CD4-positive, alpha-beta T cell treated with Interferon alpha-2 for 1 hour (primary cell): ENCODE data around the gene PTPRN2.

Source experiments
- DNase-seq, 2 donors: peaks; one replicate each; pipeline ENCODE4 v3.0.0-alpha.2; 2020 to 2022

PTPRN2 gene

DNA sequence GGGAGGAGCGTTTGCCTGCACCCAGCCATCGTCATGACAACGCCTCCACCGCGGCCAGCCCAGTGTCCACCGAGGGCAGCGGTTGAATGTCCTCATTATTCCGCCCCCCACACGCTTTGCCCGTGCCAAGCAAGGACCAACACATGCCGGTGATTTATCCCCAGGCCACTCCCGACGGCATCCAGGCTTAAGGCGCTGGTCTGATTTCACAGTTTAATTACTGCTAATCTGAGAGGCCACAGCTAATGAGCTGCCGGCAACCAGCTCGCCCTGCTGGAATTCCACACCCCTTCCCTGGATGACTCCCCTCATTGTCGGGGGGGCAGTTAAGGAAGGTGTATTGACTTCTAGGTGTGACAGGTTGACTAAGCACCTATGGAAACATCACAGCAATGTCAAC, 818.5 kb downstream of the PTPRN2 start:
- DNase-seq = no peak

DNA sequence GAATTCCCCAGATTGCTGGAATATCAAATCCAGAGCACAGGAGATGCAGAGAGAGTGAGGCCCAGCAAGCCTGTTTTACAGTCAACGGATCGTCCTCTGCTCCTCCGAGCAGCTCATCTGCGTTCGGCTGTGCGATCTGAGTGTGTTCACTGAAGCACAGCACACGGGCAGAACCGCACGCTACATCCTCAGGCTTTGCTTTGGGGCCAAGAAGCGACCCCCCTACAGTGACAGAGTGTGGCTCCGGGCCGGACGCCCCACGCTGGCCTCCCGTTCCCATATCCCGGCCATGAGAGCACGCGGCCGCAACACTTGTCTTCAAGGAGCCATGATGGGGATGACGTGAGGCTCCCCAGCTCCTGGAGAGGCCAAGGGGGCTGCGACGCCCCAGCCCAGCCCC, 819.4 kb downstream of the PTPRN2 start:
- no peak for DNase-seq

DNA sequence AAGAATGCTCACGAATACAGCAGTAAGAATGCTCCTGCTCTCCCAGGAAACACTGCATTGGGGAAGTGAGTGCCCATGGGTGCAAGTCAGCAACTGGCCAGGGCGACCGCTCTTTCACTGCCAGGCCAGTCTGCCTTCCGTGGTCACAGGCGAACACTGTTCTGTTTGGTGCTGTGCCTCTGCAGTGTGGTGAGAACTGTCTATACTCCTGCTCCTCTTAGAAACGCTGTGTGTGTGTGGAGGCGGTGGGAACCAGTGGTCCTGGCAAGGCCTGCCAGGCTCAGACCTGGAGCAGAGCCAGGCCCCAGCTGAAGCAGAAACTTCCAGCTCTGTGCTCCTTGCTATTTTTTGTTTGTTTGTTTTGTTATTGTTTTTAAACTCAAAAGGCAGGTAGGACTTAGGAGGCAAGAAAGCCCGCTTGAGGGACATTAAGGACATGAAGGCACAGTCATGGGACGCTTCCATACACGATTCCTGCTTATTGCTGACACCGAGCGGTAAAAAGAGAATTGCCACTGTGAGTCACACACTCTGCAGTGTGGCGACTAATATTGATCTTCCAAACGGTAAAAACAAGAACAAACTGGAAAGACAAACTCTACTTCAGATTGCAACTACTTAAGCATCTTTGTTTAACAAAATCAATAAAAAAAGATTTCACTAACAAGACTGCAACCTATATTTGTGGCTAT, 820.0 kb downstream of the PTPRN2 start:
- no peak for DNase-seq

DNA sequence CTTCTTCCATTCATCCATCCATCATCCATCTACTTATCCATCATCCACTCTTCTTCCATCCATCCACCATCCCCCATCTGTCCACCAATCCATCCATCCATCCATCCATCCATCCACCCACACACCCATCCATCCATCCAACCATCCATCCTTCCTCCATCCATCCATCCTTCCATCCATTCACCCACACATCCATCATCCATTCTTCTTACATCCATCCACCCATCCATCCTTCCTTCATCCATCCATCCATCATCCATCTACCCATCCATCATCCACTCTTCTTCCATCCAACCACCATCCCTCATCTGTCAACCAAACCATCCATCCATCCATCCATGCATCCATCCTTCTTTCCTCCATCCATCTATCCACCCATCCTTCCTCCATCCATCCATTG, 821.5 kb downstream of the PTPRN2 start:
- no peak for DNase-seq

DNA sequence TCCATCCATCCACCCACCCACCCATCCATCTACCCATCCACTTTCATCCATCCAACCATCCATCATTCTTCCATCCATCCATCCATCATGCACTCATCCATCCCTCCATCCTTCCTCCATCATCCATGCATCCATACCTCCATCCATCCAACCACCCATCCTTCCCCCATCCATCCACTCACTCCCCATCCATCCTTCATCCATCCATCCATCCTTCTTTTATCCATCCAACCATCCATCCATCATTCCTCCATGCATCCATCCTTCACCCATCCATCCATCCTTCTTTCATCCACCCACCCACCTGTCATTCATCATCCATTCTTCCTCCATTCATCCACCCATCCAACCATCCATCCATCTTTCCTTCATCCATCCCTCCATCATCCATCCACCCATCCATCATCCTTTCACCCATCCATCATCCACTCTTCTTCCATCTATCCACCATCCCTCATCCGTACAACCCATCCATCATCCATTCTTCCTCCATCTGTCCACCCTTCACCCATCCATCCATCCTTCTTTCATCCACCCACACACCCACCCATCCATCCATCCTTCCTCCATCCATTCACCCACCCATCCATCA, 822.6 kb downstream of the PTPRN2 start:
- DNase-seq = no peak

DNA sequence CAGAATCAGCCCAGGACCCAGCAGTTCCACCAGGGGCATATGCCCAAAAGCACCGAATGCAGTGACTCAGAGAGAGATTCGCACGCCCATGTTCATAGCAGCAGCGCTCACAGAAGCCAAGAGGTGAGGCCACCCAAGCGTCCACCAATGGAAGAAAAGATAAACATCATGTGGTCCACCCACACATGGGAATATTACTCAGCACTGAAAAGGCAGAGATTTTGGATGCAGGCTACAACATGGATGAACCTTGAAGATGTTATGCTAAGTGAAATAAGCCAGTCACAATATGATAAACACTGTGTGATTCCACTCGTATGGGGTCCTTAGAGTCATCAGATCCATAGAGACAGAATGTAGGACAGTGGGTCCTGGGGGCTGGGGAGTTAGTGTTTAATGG, 823.4 kb downstream of the PTPRN2 start:
- no peak for DNase-seq

DNA sequence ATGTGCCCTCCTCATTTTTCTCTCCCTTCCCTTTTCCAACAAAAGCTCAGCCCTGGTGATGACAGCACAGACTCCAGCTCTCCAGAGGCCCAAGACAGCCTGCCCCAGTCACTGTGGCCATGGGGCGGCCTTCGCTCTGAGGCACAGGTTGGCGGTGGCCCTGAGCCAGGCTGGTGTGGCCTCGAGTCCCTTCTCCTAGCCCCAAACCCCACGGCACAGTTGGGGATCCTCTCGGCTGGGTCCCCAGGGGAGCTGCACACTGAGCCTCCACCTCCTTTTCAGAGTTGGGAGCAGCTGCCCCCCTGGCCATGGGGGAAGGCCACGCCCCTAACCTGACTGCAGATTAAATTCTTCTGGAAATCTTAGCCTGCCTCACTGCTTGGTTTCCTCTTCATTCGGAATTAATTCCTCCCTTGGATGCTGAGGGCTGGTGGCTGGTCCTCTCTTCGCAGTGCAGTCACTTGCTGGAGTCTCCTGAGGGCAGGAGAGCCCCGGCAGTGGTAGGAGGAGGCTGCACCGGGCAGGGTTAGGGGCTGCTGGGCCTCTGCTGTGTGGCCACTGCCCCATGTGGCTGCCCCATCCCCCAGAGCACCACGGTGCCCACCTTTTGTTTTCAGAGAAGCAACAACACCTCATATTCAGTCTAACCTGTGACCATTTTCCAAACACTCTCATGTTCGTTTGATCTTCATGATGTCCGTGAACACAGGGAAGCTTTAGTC, 824.2 kb downstream of the PTPRN2 start:
- DNase-seq = no peak

DNA sequence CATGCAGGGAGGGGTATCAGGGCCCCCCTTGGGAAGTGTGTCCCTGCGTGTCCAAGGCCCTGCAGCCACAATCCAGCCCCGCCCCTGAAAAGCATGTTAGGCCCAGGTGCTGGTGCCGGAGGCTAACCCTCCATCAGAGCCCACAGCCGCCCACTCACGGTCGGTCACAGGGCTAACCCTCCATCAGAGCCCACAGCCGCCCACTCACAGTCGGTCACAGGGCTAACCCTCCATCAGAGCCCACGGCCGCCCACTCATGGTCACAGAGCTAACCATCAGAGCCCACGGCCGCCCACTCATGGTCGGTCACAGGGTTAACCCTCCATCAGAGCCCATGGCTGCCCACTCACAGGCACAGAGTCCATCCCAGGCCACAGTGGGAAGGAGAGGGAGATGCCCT, 824.8 kb downstream of the PTPRN2 start:
- no peak for DNase-seq

DNA sequence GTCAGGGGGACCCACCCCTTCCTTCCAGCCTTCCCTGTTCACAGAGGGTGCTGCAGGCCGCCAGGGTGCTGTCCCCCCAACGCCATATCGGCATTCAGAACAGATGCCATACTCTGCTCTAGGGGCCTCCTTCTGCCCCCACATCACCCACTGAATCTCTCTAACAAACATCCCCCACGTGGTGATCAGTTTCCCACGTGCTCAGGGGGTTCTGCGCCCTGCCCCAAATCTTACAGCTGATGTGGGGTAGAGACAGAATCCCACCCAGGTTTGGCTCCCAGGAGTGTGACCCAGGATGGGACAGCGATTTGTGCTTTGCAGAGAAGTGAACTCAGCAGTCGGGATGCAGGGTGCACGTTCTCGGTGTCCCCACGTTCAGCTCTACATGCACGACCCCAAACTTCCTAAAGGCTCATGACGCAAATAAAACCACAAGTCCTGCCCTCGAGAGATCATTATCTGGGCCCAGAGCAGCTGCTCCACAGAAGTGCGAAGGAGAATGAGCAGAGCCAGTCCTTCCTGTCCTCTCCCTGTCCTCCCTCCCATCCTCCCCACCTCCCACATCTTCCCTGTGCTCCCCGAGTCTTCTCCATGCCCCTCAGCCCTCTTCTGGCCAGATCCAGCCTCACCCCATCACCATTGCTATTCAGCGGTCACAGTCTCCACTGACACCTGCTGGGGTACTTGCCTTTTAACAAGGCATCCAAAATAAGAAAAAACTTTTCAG, 827.5 kb downstream of the PTPRN2 start:
- DNase-seq = peak in 1 of 2 donors; percentile 9

DNA sequence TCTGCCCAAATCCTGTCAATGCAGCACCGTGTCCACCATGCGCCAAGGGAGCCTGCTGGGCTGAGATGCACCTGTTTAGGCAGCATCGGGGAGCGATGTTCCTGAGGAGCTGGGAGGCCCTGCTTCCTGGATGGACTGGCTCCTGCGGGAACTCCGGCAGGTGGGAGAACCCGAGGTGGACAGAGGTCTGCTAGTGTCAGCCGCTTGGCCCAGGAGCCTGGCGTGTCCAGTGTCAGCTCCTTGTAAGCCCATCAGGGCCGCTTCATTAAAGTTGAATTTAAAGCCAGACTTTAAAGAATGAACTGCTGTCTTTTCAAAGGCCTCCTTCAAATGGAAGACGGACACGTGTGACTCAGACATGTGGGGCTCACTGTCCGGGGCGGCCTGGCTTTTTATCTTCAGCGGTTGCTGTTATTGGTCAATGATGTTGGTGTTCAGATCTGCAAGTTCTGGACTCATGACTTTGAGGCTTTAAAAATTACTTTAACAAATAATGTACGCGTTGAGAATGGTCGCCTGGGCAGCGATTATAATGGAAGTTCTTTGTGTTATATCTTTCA, 828.3 kb downstream of the PTPRN2 start:
- DNase-seq = no peak

DNA sequence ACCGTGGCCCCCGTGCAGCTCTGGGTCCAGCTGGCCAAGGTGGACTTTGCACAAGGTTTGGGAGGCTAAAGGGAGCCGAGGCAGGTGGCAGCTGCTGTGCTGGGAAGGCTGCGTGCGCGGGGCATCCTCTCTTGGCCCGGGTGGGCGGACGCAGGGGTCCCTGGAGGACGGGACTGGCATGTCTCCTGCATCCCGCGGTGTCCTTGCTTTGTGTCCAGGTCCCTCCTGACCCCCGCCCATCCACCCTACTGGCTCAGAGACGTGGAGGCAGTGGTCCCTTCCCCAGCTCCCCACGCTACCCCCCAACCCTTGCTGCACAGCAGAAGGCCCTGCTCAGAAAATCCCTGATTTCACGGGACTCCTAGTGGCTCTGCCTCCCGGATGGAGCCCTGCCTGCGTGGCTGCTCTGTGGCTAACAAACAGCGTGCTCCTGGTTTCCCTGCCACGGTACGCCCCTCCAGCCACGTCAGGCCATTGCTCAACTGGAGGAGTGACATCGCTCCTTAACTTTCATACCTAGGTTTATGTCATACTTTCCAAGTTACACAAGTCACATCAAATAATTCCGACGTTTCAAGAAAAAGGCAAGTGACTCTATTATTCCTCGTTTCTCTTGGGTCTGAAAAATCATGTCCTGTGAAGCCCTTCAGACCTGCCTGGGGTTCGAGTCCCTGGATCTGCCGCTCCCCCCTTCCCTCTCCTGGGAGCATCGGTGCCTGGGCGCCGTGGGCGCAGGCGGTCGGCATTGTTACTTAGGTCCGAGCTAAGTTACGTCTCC, 829.0 kb downstream of the PTPRN2 start:
- no peak for DNase-seq

DNA sequence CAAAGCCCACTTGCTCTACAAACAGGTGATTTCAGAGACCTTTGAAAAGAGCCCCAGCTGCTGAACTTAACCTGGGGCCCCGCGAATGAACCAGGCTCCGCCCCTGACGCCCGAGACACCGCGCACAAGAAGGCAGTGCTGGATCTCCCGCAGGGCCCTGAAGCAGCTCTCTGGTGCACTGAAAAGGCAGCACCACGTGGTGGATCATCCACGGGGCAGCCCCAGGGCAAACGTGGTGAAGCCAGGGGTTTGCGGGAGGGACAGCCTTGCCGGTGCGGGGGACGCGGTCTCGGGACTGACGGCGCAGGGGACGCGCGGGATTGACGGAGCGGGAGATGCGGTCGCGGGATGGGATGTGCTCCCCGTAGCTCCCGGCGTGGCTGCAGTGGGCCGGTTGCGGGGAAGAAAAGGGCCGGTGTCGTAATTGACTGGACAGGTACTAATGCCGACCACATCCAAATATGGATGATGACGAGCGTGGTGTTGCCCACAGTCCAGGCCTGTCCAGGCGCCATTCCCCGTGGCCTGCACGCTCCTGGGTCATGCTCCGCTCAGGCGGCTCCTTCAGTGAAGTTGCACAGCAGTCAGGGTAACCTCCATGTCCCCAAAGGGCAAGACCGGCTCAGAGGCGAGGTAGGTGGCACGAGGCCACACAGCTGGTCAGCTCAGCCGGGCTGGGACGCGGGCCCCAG, 829.7 kb downstream of the PTPRN2 start:
- DNase-seq = no peak

DNA sequence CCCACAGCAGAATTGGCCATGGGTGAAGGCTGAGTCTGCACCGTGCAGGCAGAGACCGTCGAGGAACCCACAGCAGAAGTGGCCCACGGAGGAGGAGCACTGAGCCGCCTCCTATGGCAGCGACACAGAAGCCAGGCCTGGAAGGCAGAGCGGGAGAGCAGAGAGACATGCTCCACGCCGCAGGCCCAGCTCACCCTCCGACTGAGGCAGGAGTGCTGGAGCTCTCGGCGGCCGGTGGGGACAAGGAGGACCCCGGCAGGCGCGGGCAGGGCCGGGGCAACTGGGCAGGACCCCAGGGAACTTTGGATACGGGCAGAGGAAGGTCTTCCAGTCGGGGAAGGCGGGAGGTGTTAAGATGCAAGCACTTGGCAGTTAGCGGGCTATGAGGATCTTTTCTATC, 830.4 kb downstream of the PTPRN2 start:
- DNase-seq = no peak

DNA sequence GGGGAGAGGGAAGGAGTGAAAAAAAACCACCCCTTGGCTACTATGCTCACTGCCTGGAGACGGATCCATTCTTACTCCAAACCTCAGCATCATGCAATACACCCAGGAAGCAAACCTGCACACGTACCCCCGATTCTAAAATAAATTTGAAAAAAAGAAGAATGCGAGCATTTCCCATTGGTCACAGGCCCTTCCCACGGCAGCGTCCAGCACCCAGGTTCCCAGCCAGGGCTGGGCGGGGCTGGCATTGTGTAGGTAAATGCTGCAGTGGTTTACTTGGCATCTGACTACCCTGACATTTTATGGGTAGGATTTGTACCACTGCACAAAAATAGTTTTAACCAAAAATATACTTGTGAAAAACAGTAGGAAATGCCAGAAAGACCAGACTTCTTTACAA, 831.9 kb downstream of the PTPRN2 start:
- no peak for DNase-seq

DNA sequence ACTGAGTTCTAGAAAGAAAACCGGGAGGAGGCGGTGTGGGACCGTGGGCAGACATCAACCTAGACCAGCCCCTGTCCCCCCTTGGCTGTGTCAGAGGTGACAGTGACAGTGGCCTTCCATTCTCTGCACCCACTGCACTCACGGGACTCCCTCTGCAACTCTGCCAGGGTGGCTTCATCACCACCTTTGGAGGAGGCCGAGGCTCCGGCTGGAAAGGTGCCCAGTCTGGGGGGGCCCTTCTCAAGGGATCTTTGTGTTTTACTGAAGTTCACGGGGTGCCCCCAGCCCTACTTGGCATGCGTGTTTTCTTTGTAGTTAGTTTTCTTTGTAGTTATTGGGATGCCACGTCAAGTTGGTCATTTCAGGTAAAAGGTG, 833.2 kb downstream of the PTPRN2 start:
- DNase-seq = no peak

DNA sequence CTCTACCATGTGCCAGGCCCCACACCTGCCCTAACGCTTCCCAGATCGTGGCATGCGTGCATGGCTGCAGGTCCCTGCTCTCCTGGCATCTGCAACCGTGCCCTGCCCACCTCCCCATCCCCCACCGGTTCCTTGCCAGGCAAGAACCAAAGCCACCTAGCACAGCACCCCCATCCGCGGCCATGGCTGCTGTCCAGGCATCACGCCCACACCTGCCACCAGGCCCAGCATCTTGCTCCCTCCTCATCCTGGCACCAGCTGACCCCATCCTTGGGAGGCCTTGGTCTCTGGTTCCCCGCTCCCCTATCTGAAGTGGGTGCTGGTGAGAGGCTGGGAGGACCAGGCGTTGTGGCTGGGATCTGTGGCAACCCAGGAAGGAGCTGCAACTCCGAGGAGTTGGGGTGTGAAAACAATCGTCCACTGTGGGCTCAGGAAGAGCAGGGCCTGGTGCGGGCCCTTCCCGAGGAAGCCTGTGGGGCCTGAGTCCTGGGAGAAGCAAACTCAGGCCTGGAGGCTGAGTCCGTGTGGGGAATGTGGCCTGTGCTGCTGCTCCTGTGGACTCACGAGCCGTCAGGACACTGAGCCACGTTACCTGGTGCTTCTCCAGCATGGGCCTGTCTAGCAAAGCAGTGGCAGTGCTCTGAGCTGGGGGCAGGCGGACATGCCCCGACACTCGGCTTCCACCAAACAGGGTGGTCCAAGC, 833.8 kb downstream of the PTPRN2 start:
- no peak for DNase-seq

DNA sequence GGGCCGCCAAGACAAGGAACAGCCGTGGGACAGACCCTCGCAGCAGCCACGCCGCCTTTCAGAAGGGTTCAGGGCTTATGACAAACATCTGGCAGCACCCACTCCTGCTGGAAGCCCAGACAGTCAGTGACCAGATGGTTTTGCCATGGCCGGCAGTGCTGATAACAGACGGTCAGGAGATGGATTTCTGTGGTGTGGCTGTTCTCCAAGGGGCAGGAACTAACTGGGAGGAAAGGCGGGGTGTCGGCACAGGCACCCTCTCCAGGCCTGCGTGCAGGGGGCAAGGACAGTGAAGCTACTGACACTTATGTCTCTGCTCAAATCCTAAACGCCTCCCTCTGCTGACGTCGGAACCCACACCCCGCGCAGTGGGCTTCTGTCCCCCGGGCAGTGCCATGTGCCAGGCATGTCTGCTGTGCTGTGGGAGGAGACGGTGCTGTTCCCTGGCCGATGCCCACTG, 834.8 kb downstream of the PTPRN2 start:
- no peak for DNase-seq

DNA sequence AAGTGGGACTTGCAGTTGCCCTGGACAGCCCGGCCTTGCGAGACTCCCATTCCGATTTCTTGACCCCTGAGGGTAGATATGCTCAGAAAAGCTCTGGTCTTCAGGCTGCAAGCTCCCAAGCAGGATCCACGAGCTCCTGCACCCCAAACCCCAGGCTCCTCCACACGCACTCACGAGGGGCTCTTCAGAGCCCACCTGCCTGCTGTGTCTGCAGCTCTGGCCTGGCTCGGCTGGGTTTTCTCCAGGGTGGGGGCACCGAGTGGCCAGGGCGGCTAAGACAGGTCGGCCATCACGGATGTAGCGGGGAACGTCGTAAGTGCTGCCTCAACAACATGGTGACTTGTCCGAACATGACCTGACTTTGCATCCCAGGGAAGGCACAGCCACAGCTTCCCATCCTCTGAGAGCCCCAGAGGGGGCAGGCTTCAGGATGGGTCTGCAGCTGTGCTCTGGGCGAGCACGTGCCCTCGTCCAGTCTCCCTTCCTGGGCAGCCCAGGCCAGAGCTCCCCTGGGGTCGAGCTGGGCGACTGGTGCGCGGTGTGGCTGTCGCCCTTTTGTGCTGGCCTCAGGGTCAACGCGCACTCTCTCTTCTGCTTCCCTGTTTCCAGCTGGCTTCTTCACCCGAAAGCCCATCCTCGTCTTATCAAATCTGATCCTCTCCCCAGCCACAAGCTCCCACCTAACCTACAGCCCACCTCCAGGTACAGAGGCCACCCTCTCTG, 835.5 kb downstream of the PTPRN2 start:
- no peak for DNase-seq

DNA sequence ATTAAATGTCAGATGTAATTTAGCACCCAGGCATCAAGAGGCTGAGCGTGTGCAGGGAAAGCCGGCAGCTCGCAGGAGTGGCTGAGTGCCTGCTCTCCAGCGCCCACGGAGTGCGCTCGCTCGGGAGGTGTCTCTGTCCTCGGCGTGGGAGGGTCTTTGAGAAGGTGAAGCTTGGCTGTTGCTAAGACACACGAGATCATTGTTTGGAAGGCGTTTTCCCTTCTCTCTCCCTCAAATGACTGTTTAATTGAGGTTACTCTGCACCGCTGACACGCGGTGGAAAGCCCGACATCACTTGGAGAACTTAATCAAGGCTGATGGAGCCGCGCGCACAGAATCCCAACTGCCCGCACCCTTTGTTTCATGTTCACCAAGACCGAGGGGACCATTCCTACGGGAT, 836.2 kb downstream of the PTPRN2 start:
- DNase-seq = no peak

DNA sequence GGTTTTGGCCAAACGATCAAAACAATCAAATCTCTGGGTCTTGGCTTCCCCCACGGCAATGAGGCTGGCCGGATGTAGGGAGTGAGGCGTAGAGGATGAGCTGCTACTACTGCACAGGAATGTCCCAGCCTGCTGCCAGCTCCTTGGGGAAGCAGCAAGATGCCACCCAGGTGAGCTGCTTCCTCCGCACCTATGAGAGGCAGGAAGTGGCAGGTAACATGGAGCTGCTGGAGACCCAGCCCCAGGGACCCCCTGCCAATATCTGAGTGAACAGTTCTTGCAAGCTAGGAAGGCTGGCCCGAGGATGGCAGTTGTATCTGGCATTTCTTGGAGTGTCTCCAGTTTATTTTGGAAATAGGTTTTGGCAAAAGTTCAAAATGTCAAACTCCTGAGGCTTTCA, 837.3 kb downstream of the PTPRN2 start:
- DNase-seq = no peak
